Neutrophil (primary cell): Measurements from ENCODE around the gene GLYATL1B.
"Not testable (repeated sequence)": the region's sequence is repeated elsewhere in the genome, so short reads cannot be mapped to it uniquely, and the experiment has no call there.

Experiments used
- H3K27ac ChIP-seq: fragments of 200-600 bp; sonication (generic); 2 replicates; pipeline ENCODE4 v1.5.1; 2016; ENCODE audit warnings: mild to moderate bottlenecking, moderate library complexity
- H3K27me3 ChIP-seq: fragments of 200-600 bp; sonication (generic); 2 replicates; pipeline ENCODE4 v1.6.0; 2016; ENCODE audit warnings: mild to moderate bottlenecking
- H3K36me3 ChIP-seq: fragments of 200-600 bp; sonication (generic); 2 replicates; pipeline ENCODE4 v1.5.1; 2017
- H3K4me1 ChIP-seq, 2 experiments: fragments of 200-600 bp in 1 of 2; sonication (generic) in 1 of 2; 1 replicate in 1 of 2; 2 replicates in 1 of 2; pipeline versions ENCODE4 v1.5.1 to v1.6.1; 2013 to 2016; ENCODE audit warnings: low read depth in 1 of 2, low read length in 1 of 2, mild to moderate bottlenecking in 1 of 2, moderate library complexity in 1 of 2; ENCODE audit not compliant: control insufficient read depth in 1 of 2, insufficient read depth in 1 of 2
- H3K4me3 ChIP-seq, 2 experiments: fragments of 200-600 bp in 1 of 2; sonication (generic) in 1 of 2; 1 replicate in 1 of 2; 2 replicates in 1 of 2; pipeline ENCODE4 v1.5.1; 2013 to 2016; ENCODE audit warnings: low read depth in 1 of 2, low read length in 1 of 2, mild to moderate bottlenecking in 1 of 2, moderate library complexity in 1 of 2
- H3K9me3 ChIP-seq: fragments of 200-600 bp; sonication (generic); 2 replicates; pipeline ENCODE4 v1.5.1; 2016
- TF ChIP-seq, protein P1 (sequence below): fragments of 200-600 bp; sonication (generic); IDR thresholded peaks from 2 replicates; pipeline ENCODE4 v1.5.1; 2016; ENCODE audit warnings: antibody characterized with exemption

GLYATL1B gene

GRCh38 chr11:59086007-59086406, at the start of gene GLYATL1B:
GLYATL1B (plus strand) TSS chr11:59086307; CDS start chr11:59086307, 0 bp downstream.
- not testable (repeated sequence) for H3K36me3 ChIP-seq, H3K27ac ChIP-seq, H3K9me3 ChIP-seq

GRCh38 chr11:59036542-59036941, 49.6 kb upstream of the GLYATL1B start:
- H3K36me3 ChIP-seq, H3K27ac ChIP-seq, H3K27me3 ChIP-seq, H3K9me3 ChIP-seq, H3K4me3 ChIP-seq, H3K4me1 ChIP-seq: not testable (repeated sequence)

More at GRCh38 chr11:59086007-59086406, at the start of gene GLYATL1B:
- not testable (repeated sequence) for H3K4me1 ChIP-seq, H3K4me3 ChIP-seq, H3K27me3 ChIP-seq

DNA sequence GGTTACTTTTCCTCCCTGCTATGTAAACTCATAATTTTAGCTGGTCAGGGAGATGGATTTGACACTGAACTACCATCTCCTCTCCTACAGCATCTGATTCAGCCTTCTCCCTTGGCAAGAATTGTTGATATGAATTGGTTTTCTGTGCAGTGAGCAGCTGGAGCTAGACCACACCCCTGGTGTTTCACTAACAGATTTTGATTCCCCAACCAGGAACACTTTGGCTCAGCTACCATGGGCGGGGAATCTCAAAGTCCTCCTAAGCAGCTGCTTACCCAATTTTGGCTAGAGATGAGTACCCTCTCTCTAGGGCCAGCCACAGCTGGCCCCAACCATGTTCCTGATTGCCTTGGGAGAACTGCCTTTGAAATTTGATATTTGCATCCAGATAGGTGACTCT, 48.7 kb upstream of the GLYATL1B start:
- H3K4me3 ChIP-seq, H3K36me3 ChIP-seq, H3K27me3 ChIP-seq, H3K27ac ChIP-seq, H3K9me3 ChIP-seq, H3K4me1 ChIP-seq: not testable (repeated sequence)

DNA sequence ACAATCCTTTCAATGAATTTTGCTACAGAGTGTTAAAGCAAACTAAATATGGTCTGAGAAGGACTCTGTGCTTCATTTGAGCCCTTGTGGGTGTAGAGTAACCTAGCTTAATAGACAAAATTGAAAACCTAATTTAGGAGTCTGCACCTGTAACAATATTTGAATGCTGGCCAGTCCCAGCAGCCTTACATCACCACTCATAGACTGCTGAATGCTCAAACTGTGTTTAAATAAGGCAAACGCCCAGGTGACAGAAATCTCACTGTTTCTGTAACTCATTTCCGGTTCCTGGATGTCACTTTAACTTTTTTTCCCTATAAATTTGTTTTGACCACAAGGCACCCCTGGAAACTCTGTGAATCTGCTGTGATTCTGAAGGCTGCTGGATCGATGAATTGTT, 45.5 kb upstream of the GLYATL1B start:
- Histone ChIP-seq H3K27me3 (no peaks in the 10 kb centered on the region), H3K36me3 (no peaks in the 10 kb centered on the region), H3K4me1 (no peaks in the 10 kb centered on the region), H3K27ac (no peak overlapping the region), H3K4me3 (no peak overlapping the region), H3K9me3 (no peaks in the 10 kb centered on the region)
- TF ChIP-seq, protein P1, sequence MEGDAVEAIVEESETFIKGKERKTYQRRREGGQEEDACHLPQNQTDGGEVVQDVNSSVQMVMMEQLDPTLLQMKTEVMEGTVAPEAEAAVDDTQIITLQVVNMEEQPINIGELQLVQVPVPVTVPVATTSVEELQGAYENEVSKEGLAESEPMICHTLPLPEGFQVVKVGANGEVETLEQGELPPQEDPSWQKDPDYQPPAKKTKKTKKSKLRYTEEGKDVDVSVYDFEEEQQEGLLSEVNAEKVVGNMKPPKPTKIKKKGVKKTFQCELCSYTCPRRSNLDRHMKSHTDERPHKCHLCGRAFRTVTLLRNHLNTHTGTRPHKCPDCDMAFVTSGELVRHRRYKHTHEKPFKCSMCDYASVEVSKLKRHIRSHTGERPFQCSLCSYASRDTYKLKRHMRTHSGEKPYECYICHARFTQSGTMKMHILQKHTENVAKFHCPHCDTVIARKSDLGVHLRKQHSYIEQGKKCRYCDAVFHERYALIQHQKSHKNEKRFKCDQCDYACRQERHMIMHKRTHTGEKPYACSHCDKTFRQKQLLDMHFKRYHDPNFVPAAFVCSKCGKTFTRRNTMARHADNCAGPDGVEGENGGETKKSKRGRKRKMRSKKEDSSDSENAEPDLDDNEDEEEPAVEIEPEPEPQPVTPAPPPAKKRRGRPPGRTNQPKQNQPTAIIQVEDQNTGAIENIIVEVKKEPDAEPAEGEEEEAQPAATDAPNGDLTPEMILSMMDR, result no peak

DNA sequence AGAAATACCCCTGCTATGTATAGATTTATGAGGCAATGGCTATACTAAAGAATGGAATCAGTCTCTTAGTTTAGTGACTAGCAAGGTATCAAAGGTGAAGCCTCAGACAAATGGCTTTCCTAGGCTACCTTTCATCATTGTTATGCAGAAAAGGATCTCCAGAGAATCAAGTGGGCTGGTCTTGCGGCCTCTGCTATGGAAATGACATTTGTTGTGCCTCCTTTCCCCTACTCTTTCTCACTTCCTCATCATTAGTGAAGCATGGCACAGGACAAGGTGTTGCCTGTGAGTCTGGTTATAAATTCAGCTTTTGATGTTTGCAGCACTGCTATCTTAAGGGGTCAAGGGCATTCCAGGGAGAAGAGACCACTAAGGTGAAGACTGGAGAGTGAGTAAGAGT, 34.7 kb upstream of the GLYATL1B start:
- not testable (repeated sequence) for H3K4me1 ChIP-seq, H3K4me3 ChIP-seq, H3K27ac ChIP-seq, H3K36me3 ChIP-seq, H3K9me3 ChIP-seq, H3K27me3 ChIP-seq

GRCh38 chr11:59052355-59052754, 33.8 kb upstream of the GLYATL1B start:
- H3K4me3 ChIP-seq, H3K4me1 ChIP-seq, H3K9me3 ChIP-seq, H3K36me3 ChIP-seq, H3K27ac ChIP-seq, H3K27me3 ChIP-seq: not testable (repeated sequence)

- H3K27me3 ChIP-seq, result peaks cover 20% of the 10 kb centered on the region
- H3K27ac ChIP-seq, result no peak overlapping the region
- H3K36me3 ChIP-seq, result no peaks in the 10 kb centered on the region
- TF ChIP-seq, protein P1, result peak; percentile 60
- no peaks in the 10 kb centered on the region for H3K9me3 ChIP-seq
- H3K4me1 ChIP-seq, result peaks cover 0 to 2% of the 10 kb centered on the region in 2 experiments
- no peak overlapping the region for H3K4me3 ChIP-seq
These were observed 32.7 kb upstream of the GLYATL1B start for GRCh38 chr11:59053387-59053786.

DNA sequence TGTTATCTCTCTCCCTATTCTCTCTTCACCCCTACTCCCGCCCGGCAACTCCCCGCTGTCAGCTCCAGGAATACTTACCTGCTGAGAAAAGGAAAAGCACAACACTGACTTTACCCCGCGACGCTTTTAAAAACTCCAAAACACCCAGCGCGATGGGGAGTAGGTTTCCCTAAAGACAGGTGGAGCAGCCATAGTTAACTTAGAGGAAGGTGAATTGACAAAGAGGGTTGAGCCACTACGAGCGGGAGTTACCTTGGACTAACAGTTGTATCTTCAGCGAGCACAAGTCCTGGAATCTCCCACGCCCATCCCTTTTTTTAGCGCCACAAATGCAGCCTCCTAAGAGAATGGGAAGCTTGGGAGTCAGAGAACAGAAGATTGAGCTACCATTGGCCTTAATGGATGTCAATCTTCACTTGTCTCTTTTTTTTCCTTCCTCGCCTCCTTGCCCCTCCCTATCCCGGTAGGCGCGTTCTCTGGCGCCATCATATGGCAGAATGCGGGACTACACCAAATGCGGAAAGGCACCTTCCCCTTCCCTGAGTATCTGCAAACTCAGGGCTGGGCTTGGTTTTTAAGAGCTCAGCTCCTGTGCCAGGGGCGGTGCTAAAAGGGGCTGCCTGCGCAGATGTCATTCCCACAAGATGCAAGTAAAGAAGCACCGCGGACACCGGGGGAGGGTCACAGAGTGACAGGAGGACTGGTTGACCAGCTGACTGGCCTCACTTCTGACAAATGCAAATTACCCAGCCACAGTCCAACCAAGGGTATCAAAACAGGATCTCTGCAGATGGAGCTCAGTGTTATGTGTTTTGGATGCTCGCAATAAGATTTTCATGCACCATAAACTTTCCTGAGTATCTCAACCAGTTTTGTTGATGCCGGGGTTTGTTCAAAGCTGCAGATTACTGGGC, 27.7 kb upstream of the GLYATL1B start:
- H3K27ac ChIP-seq, H3K9me3 ChIP-seq, H3K4me1 ChIP-seq, H3K4me3 ChIP-seq, H3K36me3 ChIP-seq: not testable (repeated sequence)
- TF ChIP-seq, protein P1, result peak; percentile 58
- peaks cover 54% of the 10 kb centered on the region for H3K27me3 ChIP-seq

DNA sequence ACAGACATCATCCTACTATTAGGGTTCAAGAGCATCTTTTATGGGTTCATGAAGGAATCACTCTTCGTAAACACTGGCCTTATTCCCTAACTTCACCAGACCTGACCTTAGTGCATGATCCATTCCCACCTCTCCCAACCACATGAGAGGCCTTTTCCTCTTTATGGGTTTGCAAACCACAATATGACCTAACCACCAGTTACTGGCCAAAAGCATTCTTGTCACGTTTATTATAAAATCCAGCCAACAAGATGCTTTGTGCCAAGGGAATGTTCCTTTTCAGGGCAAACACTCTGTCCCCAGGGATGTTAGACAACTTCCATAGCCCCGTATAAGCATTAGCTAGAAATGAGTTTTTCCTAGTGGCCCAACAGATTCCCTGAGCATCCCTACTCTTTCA, 26.0 kb upstream of the GLYATL1B start:
- peaks cover 71% of the 10 kb centered on the region for H3K27me3 ChIP-seq
- H3K9me3 ChIP-seq, result not testable (repeated sequence)

More for the DNA sequence above, 26.0 kb upstream of the GLYATL1B start:
- H3K27ac ChIP-seq, H3K4me3 ChIP-seq, H3K36me3 ChIP-seq, H3K4me1 ChIP-seq: not testable (repeated sequence)
